Sigmoid colon (tissue), 7 donors: ENCODE results near the gene INTS2. TPM values are rescaled to one million over a fixed set of nuclear protein-coding genes. Genes with fewer than 3 reads are reported as not detected.
"Not testable (repeated sequence)": the region's sequence is repeated elsewhere in the genome, so short reads cannot be mapped to it uniquely, and the experiment has no call there.

Experiments
- DNase-seq: peaks from one replicate; pipeline ENCODE4 v3.0.0-alpha.2; 2019
- H3K27ac ChIP-seq, 4 donors: fragments of 200-600 bp; sonication (generic); one replicate each; pipeline ENCODE4 v1.5.1; 2016 to 2019; ENCODE audit warnings: mild to moderate bottlenecking in 1 of 4
- H3K27me3 ChIP-seq, 3 donors: fragments of 200-600 bp; sonication (generic); one replicate each; pipeline ENCODE4 v1.5.1; 2019; ENCODE audit warnings: mild to moderate bottlenecking in 1 of 3
- H3K36me3 ChIP-seq, 4 donors: fragments of 200-600 bp; sonication (generic); one replicate each; pipeline ENCODE4 v1.5.1; 2016 to 2019
- H3K4me1 ChIP-seq, 4 donors: fragments of 200-600 bp; sonication (generic); one replicate each; pipeline ENCODE4 v1.5.1; 2017 to 2019
- H3K4me3 ChIP-seq, 4 donors: fragments of 200-600 bp; sonication (generic); one replicate each; pipeline ENCODE4 v1.5.1; 2017 to 2019; ENCODE audit warnings: mild to moderate bottlenecking in 2 of 4, moderate library complexity in 1 of 4
- H3K9me3 ChIP-seq, 4 donors: fragments of 200-600 bp in 3 of 4; sonication (generic) in 3 of 4; one replicate each; pipeline versions ENCODE4 v1.5.1 to v1.6.1; 2013 to 2019
- CTCF ChIP-seq, 4 experiments: fragments of 450-650 bp in 3 of 4; fragments of 200-600 bp in 1 of 4; IDR thresholded peaks; one replicate each; pipeline ENCODE4 v1.5.1; 2016 to 2019; ENCODE audit warnings: antibody characterized with exemption in 4 of 4, mild to moderate bottlenecking in 3 of 4, moderate library complexity in 2 of 4
- EP300 ChIP-seq, 4 donors: sonication (generic); formaldehyde crosslinking; IDR thresholded peaks; one replicate each; pipeline ENCODE4 v1.6.1; 2017; ENCODE audit warnings: antibody characterized with exemption in 4 of 4
- POLR2A ChIP-seq, 2 donors: fragments of 450-650 bp; IDR thresholded peaks; one replicate each; pipeline ENCODE4 v1.6.1; 2016; ENCODE audit warnings: antibody characterized with exemption in 2 of 2, mild to moderate bottlenecking in 2 of 2, moderate library complexity in 2 of 2
- POLR2AphosphoS5 ChIP-seq, 4 donors: sonication (generic); formaldehyde crosslinking; IDR thresholded peaks; one replicate each; pipeline ENCODE4 v1.6.1; 2017; ENCODE audit warnings: antibody characterized with exemption in 4 of 4
- WGBS, 2 donors: extraction: QIAGEN DNeasy Blood & Tissue Kit; methylation state at CpG; one replicate each; pipeline ENCODE4 v1.1.7; 2013; 5-methylcytosine and 5-hydroxymethylcytosine counted together
- intact Hi-C: fragments of 100-400 bp; cut with DNase I; formaldehyde crosslinking; loops from one replicate; pipeline ENCODE4 v1.15.1; 2023
- polyA plus RNA-seq, 3 donors: library from polyadenylated mRNA; stranded (reverse); fragments of 200-250 nt; gene quantifications; one replicate each; pipeline ENCODE4 v1.2.3, GENCODE V29; 2013
- total RNA-seq, 4 donors: library from RNA; depleted of rRNA; stranded (reverse); fragments of >200 nt; gene quantifications; one replicate each; pipeline ENCODE4 v1.1.0, GENCODE V29; 2016
- donor health status: healthy with polysubstance abuse.
- donor health status: Bipolar disorder and iron deficiency.
- donor health status: healthy.

INTS2 gene
- total and polyA plus RNA-seq, 7 donors = 0.60 to 15.3 (median 7.2) TPM

DNA sequence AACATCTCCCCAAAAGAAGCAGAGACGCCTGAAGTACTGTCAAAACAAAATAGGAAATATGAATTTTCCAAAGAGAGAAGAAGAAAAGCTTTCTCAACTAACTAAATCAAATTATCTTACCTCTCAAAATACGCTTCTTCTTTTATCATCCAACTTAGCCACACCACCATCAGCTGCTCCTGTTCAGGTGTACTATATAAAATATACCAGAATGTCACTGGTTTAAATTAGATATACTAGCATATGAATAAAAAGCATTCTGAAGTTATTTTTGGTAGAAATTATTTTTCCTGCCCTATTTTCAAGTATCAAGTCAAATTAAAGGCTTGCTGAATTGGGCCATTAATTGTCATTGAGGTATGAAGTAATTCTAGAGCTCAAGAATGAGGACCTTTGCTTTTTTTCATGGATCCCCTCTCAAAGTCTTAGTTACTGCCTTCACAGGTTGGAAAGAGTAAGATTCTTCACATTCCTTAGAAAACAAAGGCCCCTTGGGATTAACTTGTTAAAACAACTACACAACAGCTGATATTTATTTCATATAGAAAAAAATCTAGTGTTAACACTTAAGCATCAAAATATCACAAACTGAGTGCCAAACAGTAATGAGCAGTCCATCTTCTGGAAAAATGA is 30.1 kb downstream of the INTS2 start:
- intact Hi-C loops = no loop called here
- peaks cover 0 to 85% (median 3%) of the 10 kb centered on the region in 4 donors for H3K36me3 ChIP-seq

GRCh38 chr17:61895391-61895790 is 32.4 kb downstream of the INTS2 start:
- H3K9me3 ChIP-seq = no peaks in the 10 kb centered on the region
- H3K4me1 ChIP-seq = no peaks in the 10 kb centered on the region
- TF ChIP-seq EP300 (IDR thresholded peaks at IDR 0.05) = no peak
- no peak for TF ChIP-seq POLR2A (IDR thresholded peaks at IDR 0.05)
- no peak for TF ChIP-seq POLR2AphosphoS5 (IDR thresholded peaks at IDR 0.05)
- no peak for TF ChIP-seq CTCF (IDR thresholded peaks at IDR 0.05)
- H3K27ac ChIP-seq = no peak overlapping the region
- 62 to 68% methylated on average over 2 of the region's 2 CpGs for WGBS, 2 donors
- H3K27me3 ChIP-seq = no peaks in the 10 kb centered on the region
- no peak for DNase-seq
- peaks cover 0 to 91% (median 8%) of the 10 kb centered on the region in 4 donors for H3K36me3 ChIP-seq
- intact Hi-C loops = no loop called here
- no peak overlapping the region for H3K4me3 ChIP-seq

More for the DNA sequence above, 30.1 kb downstream of the INTS2 start:
- Histone ChIP-seq H3K9me3 (no peaks in the 10 kb centered on the region), H3K4me3 (no peak overlapping the region), H3K27me3 (no peaks in the 10 kb centered on the region), H3K4me1 (no peaks in the 10 kb centered on the region), H3K27ac (no peak overlapping the region)
- DNase-seq = no peak
- WGBS, 2 donors = 92 to 98% methylated on average over 2 of the region's 2 CpGs
- no peak for TF ChIP-seq POLR2AphosphoS5 (IDR thresholded peaks at IDR 0.05)

GRCh38 chr17:61894310-61894709 is 33.5 kb downstream of the INTS2 start:
- H3K27ac ChIP-seq, intact Hi-C loops, DNase-seq, H3K4me1 ChIP-seq, H3K27me3 ChIP-seq, H3K4me3 ChIP-seq, H3K9me3 ChIP-seq: not testable (repeated sequence)
- 80 to 86% methylated on average over 5 of the region's 5 CpGs for WGBS, 2 donors
- peaks cover 4 to 93% (median 15%) of the 10 kb centered on the region in 4 donors for H3K36me3 ChIP-seq

GRCh38 chr17:61887733-61888132 is 40.0 kb downstream of the INTS2 start:
- H3K27ac ChIP-seq, H3K4me1 ChIP-seq, H3K27me3 ChIP-seq, H3K4me3 ChIP-seq, DNase-seq, H3K9me3 ChIP-seq, intact Hi-C loops: not testable (repeated sequence)
- H3K36me3 ChIP-seq = peaks cover 4 to 86% (median 16%) of the 10 kb centered on the region in 4 donors
- 94 to 95% methylated on average over 6 of the region's 6 CpGs for WGBS, 2 donors

GRCh38 chr17:61885865-61886264 is 41.9 kb downstream of the INTS2 start:
- H3K4me3 ChIP-seq, DNase-seq, H3K9me3 ChIP-seq, H3K27me3 ChIP-seq, H3K4me1 ChIP-seq, intact Hi-C loops, H3K27ac ChIP-seq: not testable (repeated sequence)
- 97 to 99% methylated on average over 8 of the region's 8 CpGs for WGBS, 2 donors
- peaks cover 4 to 87% (median 17%) of the 10 kb centered on the region in 4 donors for H3K36me3 ChIP-seq

DNA sequence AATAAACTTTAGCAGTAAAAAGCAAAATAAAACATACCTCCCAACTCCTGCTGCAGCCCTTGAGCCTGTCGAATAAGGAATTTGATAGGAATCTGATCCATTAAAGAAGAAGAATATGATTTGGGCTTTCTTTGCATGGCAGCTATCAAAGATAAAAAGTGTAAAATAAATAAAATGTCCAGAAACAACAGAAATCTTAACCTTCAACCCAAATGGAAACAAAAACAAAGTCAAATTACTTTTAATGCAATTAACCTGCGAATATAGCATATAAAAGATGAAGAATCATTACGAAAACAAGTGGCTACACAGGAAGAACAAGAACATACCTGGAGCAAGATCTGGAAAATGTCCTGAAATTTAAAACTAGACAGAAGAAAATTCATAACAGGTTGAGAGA is 42.9 kb downstream of the INTS2 start:
- Histone ChIP-seq H3K36me3 (peaks cover 3 to 85% (median 13%) of the 10 kb centered on the region in 4 donors), H3K9me3 (no peaks in the 10 kb centered on the region), H3K27ac (no peak overlapping the region), H3K4me3 (no peak overlapping the region), H3K4me1 (no peaks in the 10 kb centered on the region), H3K27me3 (no peaks in the 10 kb centered on the region)
- DNase-seq = no peak
- 92 to 96% methylated on average over 3 of the region's 3 CpGs for WGBS, 2 donors
- TF ChIP-seq EP300 (IDR thresholded peaks at IDR 0.05) = no peak
- TF ChIP-seq CTCF (IDR thresholded peaks at IDR 0.05) = no peak
- TF ChIP-seq POLR2A (IDR thresholded peaks at IDR 0.05) = no peak
- TF ChIP-seq POLR2AphosphoS5 (IDR thresholded peaks at IDR 0.05) = no peak
- intact Hi-C loops = no loop called here

GRCh38 chr17:61880589-61881102 is 47.1 kb downstream of the INTS2 start:
- TF ChIP-seq POLR2AphosphoS5 (IDR thresholded peaks at IDR 0.05) (no peak), CTCF (IDR thresholded peaks at IDR 0.05) (no peak), POLR2A (IDR thresholded peaks at IDR 0.05) (no peak), EP300 (IDR thresholded peaks at IDR 0.05) (no peak)
- Histone ChIP-seq H3K4me3 (no peak overlapping the region), H3K27ac (no peak overlapping the region), H3K27me3 (no peaks in the 10 kb centered on the region), H3K4me1 (no peaks in the 10 kb centered on the region), H3K9me3 (no peaks in the 10 kb centered on the region), H3K36me3 (peaks cover 0 to 89% (median 12%) of the 10 kb centered on the region in 4 donors)
- intact Hi-C loops = no loop called here
- WGBS, 2 donors = 96 to 97% methylated on average over 4 of the region's 4 CpGs
- DNase-seq = no peak
